HG03520 (cell line): ENCODE results near the gene SKAP2.

ENCODE experiments used
- ATAC-seq: cut with Tn5 transposase; IDR thresholded peaks from one replicate; pipeline ENCODE4 v1.9.1; 2021; ENCODE audit warnings: mild to moderate bottlenecking, moderate library complexity; ENCODE audit not compliant: unreplicated experiment

Gene SKAP2

GRCh38 chr7:26698194-26698593 is 166.2 kb downstream of the SKAP2 start:
- ATAC-seq = no peak

- ATAC-seq = no peak
Measured at GRCh38 chr7:26696978-26697377, 167.4 kb downstream of the SKAP2 start.

- ATAC-seq = no peak
Measured at GRCh38 chr7:26696161-26696560, 168.2 kb downstream of the SKAP2 start.

GRCh38 chr7:26694713-26695112 is 169.7 kb downstream of the SKAP2 start:
- ATAC-seq = no peak

GRCh38 chr7:26694141-26694540 is 170.2 kb downstream of the SKAP2 start:
- no peak for ATAC-seq

- no peak for ATAC-seq
Measured at GRCh38 chr7:26691886-26692285, 172.5 kb downstream of the SKAP2 start.

GRCh38 chr7:26691406-26691805 is 173.0 kb downstream of the SKAP2 start:
- ATAC-seq = no peak

- no peak for ATAC-seq
Measured at GRCh38 chr7:26690135-26690805, 174.1 kb downstream of the SKAP2 start.

GRCh38 chr7:26688936-26689506 is 175.4 kb downstream of the SKAP2 start:
- ATAC-seq = peak; percentile 83

GRCh38 chr7:26688388-26688787 is 176.0 kb downstream of the SKAP2 start:
- no peak for ATAC-seq

- ATAC-seq = no peak
Measured at GRCh38 chr7:26687032-26687431, 177.4 kb downstream of the SKAP2 start.

- ATAC-seq = no peak
Measured at GRCh38 chr7:26686448-26686981, 177.9 kb downstream of the SKAP2 start.

GRCh38 chr7:26685606-26686005 is 178.8 kb downstream of the SKAP2 start:
- no peak for ATAC-seq

- no peak for ATAC-seq
Measured at GRCh38 chr7:26684447-26684846, 179.9 kb downstream of the SKAP2 start.

GRCh38 chr7:26683277-26683676 is 181.1 kb downstream of the SKAP2 start:
- no peak for ATAC-seq

GRCh38 chr7:26681819-26682418 is 182.5 kb downstream of the SKAP2 start:
- ATAC-seq = no peak

- no peak for ATAC-seq
Measured at GRCh38 chr7:26680587-26680986, 183.8 kb downstream of the SKAP2 start.

GRCh38 chr7:26675143-26675887 is 189.1 kb downstream of the SKAP2 start:
- ATAC-seq = no peak

- no peak for ATAC-seq
Measured at GRCh38 chr7:26673858-26674257, 190.5 kb downstream of the SKAP2 start.

- no peak for ATAC-seq
Measured at GRCh38 chr7:26673271-26673670, 191.1 kb downstream of the SKAP2 start.

- ATAC-seq = no peak
Measured at GRCh38 chr7:26670841-26671240, 193.5 kb downstream of the SKAP2 start.
